Endothelial cell of umbilical vein (primary cell): ENCODE data around the gene TREX2. TPM values are rescaled to one million over a fixed set of nuclear protein-coding genes. Genes with fewer than 3 reads are reported as not detected.
A peak's percentile ranks its signal among the peaks of the same experiment; 100 is the strongest.

Experiments
- BruUV-seq: library from RNA; stranded (reverse); fragments of 400-500 nt; replicated peaks from 2 replicates; lab custom pipeline; 2021; lab: Mats Ljungman, UMichigan
- CTCF ChIA-PET: fragments of 300-600, 350-600 bp; sonication (Branson Sonifier 250); formaldehyde crosslinking; loops from one replicate; lab custom pipeline; 2021; ENCODE audit warnings: antibody characterized with exemption, inconsistent platforms; lab: Charles Lee
- POLR2A ChIA-PET: fragments of 300-600, 350-600 bp; sonication (Branson Sonifier 250); formaldehyde crosslinking; loops from one replicate; lab custom pipeline; 2021; ENCODE audit warnings: antibody characterized with exemption, inconsistent platforms; lab: Charles Lee
- DNase-seq: peaks from one replicate; pipeline ENCODE4 v3.0.0-alpha.2; 2011; ENCODE audit warnings: low read depth, low spot score
- FAIRE-seq: peaks from 2 replicates; lab custom pipeline; 2011; peaks lifted over from hg19 to GRCh38; lab: Jason Lieb, UNC
- H2AFZ ChIP-seq: 2 replicates; pipeline ENCODE4 v1.6.0; 2012; ENCODE audit warnings: low read depth, low read length, control low read depth, inconsistent platforms
- H3K27ac ChIP-seq: 2 replicates; pipeline ENCODE4 v1.5.1; 2011; ENCODE audit warnings: low read depth, mild to moderate bottlenecking, control low read depth, low read length, moderate library complexity; ENCODE audit not compliant: insufficient read depth
- H3K27me3 ChIP-seq, 2 experiments: 2 replicates each; pipeline versions ENCODE4 v1.6.0 to v1.6.1; 2011; ENCODE audit warnings: low read length in 2 of 2, mixed read lengths in 1 of 2; ENCODE audit not compliant: control insufficient read depth in 2 of 2, insufficient read depth in 2 of 2
- H3K36me3 ChIP-seq, 2 experiments: 2 replicates in 1 of 2; 3 replicates in 1 of 2; pipeline ENCODE4 v1.5.1; 2011; ENCODE audit warnings: low read length in 2 of 2, mild to moderate bottlenecking in 1 of 2, moderate library complexity in 1 of 2; ENCODE audit not compliant: control insufficient read depth in 2 of 2, insufficient read depth in 2 of 2; ENCODE audit errors: extremely low read depth in 1 of 2
- H3K4me1 ChIP-seq: 3 replicates; pipeline ENCODE4 v1.5.1; 2011; ENCODE audit warnings: mild to moderate bottlenecking, low read length; ENCODE audit not compliant: control insufficient read depth, insufficient read depth; ENCODE audit errors: extremely low read depth
- H3K4me2 ChIP-seq: 2 replicates; pipeline ENCODE4 v1.6.1; 2011; ENCODE audit warnings: low read length, control low read depth, mixed read lengths; ENCODE audit not compliant: insufficient read depth
- H3K4me3 ChIP-seq, 3 experiments: fragments of 200-600 bp in 1 of 3; sonication (generic), shearing (Covaris generic) in 1 of 3; replicated peaks in 1 of 3; 2 replicates each; pipeline ENCODE4 v1.5.1; 2011 to 2016; ENCODE audit warnings: control low read depth in 3 of 3, low read length in 3 of 3, mild to moderate bottlenecking in 2 of 3, inconsistent platforms in 1 of 3, low read depth in 1 of 3, moderate library complexity in 1 of 3; ENCODE audit not compliant: insufficient read depth in 1 of 3
- H3K79me2 ChIP-seq: 2 replicates; pipeline ENCODE4 v1.6.0; 2012; ENCODE audit warnings: low read length, inconsistent platforms; ENCODE audit not compliant: control insufficient read depth, insufficient read depth
- H3K9ac ChIP-seq: replicated peaks from 2 replicates; pipeline ENCODE3; 2011; ENCODE audit warnings: low read length, control low read depth; ENCODE audit not compliant: insufficient read depth; ENCODE audit errors: extremely low read depth
- H3K9me1 ChIP-seq: replicated peaks from 3 replicates; pipeline ENCODE4 v1.6.0; 2011; ENCODE audit warnings: mild to moderate bottlenecking, low read length; ENCODE audit not compliant: control insufficient read depth, insufficient read depth; ENCODE audit errors: extremely low read depth
- H3K9me3 ChIP-seq: replicated peaks from 2 replicates; pipeline ENCODE4 v1.5.1; 2012; ENCODE audit warnings: low read length, inconsistent platforms; ENCODE audit not compliant: control insufficient read depth, insufficient read depth
- H4K20me1 ChIP-seq: replicated peaks from 2 replicates; pipeline ENCODE3; 2011; ENCODE audit warnings: mild to moderate bottlenecking, low read length; ENCODE audit not compliant: control insufficient read depth, insufficient read depth; ENCODE audit errors: extremely low read depth
- EZH2 ChIP-seq: IDR thresholded peaks from 2 replicates; pipeline ENCODE4 v1.6.1; 2012; ENCODE audit warnings: borderline replicate concordance, low read depth, mild to moderate bottlenecking, moderate library complexity, low read length, inconsistent platforms; ENCODE audit not compliant: severe bottlenecking
- FOS ChIP-seq: IDR thresholded peaks from 2 replicates; pipeline ENCODE4 v1.6.1; 2011; ENCODE audit warnings: mild to moderate bottlenecking, low read length, moderate library complexity, borderline replicate concordance; ENCODE audit not compliant: insufficient read depth
- GATA2 ChIP-seq: IDR thresholded peaks from 2 replicates; pipeline ENCODE4 v1.7.0; 2011; ENCODE audit warnings: low read depth, mild to moderate bottlenecking, moderate library complexity, mixed read lengths, low read length; ENCODE audit not compliant: insufficient read length, insufficient read depth
- JUN ChIP-seq: IDR thresholded peaks from 2 replicates; pipeline ENCODE4 v1.6.1; 2011; ENCODE audit warnings: borderline replicate concordance, low read depth; ENCODE audit not compliant: insufficient read length, insufficient read depth
- MYC ChIP-seq: IDR thresholded peaks from one replicate; pipeline ENCODE4 v1.6.1; 2011; ENCODE audit warnings: mild to moderate bottlenecking, low read depth, low read length
- POLR2A ChIP-seq: IDR thresholded peaks from 2 replicates; pipeline ENCODE4 v1.6.1; 2012; ENCODE audit warnings: low read depth, mild to moderate bottlenecking, control low read depth, low read length
- POLR2AphosphoS5 ChIP-seq: IDR thresholded peaks from 2 replicates; pipeline ENCODE4 v1.6.1; 2012; ENCODE audit warnings: low read depth, mild to moderate bottlenecking, control low read depth, low read length, moderate library complexity; ENCODE audit not compliant: insufficient read depth
- dilution Hi-C: fragments of 300-500 bp; cut with MboI; formaldehyde crosslinking; loops from one replicate; pipeline ENCODE4 v1.15.0; 2019; ENCODE audit warnings: low sequenced_read_pairs; ENCODE audit not compliant: extremely low pct_ligation_motif_present
- intact Hi-C: fragments of 100-400 bp; cut with micrococcal nuclease; formaldehyde crosslinking; loops from one replicate; pipeline ENCODE4 v1.10.0; 2022
- polyA plus RNA-seq, 4 experiments: library from polyadenylated mRNA; depleted of rRNA in 3 of 4; stranded (reverse) in 3 of 4; unstranded in 1 of 4; fragments of >200 nt; gene quantifications; 2 replicates each; pipeline versions ENCODE4 v1.2.1 to v1.2.3, GENCODE V29; 2011 to 2012; ENCODE audit warnings: missing spikeins in 1 of 4
- total RNA-seq: library from RNA; stranded (reverse); gene quantifications from 2 replicates; pipeline ENCODE4 v1.2.3, GENCODE V29; 2021
- TF ChIP-seq, protein P1 (sequence below), 2 donors: IDR thresholded peaks; 1 replicate in 1 of 2; 2 replicates in 1 of 2; pipeline ENCODE4 v1.5.1; 2011; ENCODE audit warnings: low read length in 2 of 2, mild to moderate bottlenecking in 2 of 2, moderate library complexity in 2 of 2, control low read depth in 1 of 2, inconsistent platforms in 1 of 2, low read depth in 1 of 2; ENCODE audit not compliant: insufficient read depth in 1 of 2; ENCODE audit errors: extremely low read depth in 1 of 2
- TF ChIP-seq, protein P2 (sequence below): IDR thresholded peaks from 2 replicates; pipeline ENCODE4 v1.6.1; 2011; ENCODE audit not compliant: insufficient read depth, insufficient read length

The TREX2 gene
- total and polyA plus RNA-seq, 2 donors (not counting 3 experiments of a cell fraction or from before 2014, with no cell fraction given) = 0.82 to 0.99 TPM

- intact Hi-C loops = no loop called here
- Histone ChIP-seq H3K9me1 (no peaks in the 10 kb centered on the region), H2AFZ (no peak overlapping the region), H3K79me2 (peaks cover 13% of the 10 kb centered on the region), H3K4me1 (peaks cover 57% of the 10 kb centered on the region), H3K4me3 (no peak overlapping the region), H3K4me2 (peak overlapping the region; percentile 2), H3K27me3 (no peaks in the 10 kb centered on the region), H3K9ac (no peak overlapping the region), H3K9me3 (no peaks in the 10 kb centered on the region), H3K27ac (peak overlapping the region; percentile 43), H3K36me3 (no peaks in the 10 kb centered on the region), H4K20me1 (no peaks in the 10 kb centered on the region)
- no peak for FAIRE-seq
- TF ChIP-seq, protein P1, sequence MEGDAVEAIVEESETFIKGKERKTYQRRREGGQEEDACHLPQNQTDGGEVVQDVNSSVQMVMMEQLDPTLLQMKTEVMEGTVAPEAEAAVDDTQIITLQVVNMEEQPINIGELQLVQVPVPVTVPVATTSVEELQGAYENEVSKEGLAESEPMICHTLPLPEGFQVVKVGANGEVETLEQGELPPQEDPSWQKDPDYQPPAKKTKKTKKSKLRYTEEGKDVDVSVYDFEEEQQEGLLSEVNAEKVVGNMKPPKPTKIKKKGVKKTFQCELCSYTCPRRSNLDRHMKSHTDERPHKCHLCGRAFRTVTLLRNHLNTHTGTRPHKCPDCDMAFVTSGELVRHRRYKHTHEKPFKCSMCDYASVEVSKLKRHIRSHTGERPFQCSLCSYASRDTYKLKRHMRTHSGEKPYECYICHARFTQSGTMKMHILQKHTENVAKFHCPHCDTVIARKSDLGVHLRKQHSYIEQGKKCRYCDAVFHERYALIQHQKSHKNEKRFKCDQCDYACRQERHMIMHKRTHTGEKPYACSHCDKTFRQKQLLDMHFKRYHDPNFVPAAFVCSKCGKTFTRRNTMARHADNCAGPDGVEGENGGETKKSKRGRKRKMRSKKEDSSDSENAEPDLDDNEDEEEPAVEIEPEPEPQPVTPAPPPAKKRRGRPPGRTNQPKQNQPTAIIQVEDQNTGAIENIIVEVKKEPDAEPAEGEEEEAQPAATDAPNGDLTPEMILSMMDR (IDR thresholded peaks at IDR 0.05; ENCODE audit: extremely low read depth in 1 of 2, insufficient read depth in 1 of 2, low read depth in 1 of 2, low read length in 2 of 2) = no peak
- TF ChIP-seq JUN (no peak), POLR2AphosphoS5 (no peak), MYC (no peak), EZH2 (no peak), FOS (no peak), GATA2 (no peak), POLR2A (no peak)
- TF ChIP-seq, protein P2, sequence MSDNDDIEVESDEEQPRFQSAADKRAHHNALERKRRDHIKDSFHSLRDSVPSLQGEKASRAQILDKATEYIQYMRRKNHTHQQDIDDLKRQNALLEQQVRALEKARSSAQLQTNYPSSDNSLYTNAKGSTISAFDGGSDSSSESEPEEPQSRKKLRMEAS = no peak
- ChIA-PET POLR2A (interaction anchor here (0.7 to 1.7 kb wide), 3 partner anchors 15 to 19 kb away, joined by 4 to 12 read pairs (median 7); no protein-coding TSS in a partner anchor), CTCF (interaction anchor here (1.4 to 9.4 kb wide), 3 partner anchors 15 to 31 kb away, joined by 7 to 189 read pairs (median 13); partner anchors contain the start of gene HAUS7)
- no peak for DNase-seq
- dilution Hi-C loops = no loop called here
- BruUV-seq = no TSS peak
These were observed 45.6 kb upstream of the TREX2 start for GRCh38 chrX:153491351-153491914.
